Inflammatory macrophage treated with lipopolysaccharide for 1 hour (primary cell): ENCODE data around the gene IFFO2.

Experiments used
- DNase-seq, 2 donors: peaks; one replicate each; pipeline ENCODE4 v3.0.0-alpha.2; 2020 to 2022

IFFO2 gene

DNA sequence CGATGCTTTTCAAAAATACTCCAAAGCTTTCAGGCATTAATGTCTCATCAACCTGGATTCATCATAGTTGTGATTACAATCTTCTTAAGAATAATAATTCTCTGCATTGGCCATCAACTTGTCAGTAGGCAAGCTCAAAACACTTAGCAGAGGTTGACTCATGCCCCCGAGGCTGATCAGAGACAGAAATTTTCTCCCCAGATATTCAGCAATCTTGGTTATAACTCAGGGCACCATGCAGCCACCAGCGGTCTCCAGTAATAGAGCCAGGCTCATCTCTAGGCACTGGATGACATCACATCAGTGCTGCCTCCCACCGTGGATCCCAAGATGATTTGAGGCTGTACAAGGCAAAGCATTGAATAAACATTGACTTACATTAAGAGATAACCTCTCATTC, 14.3 kb upstream of the IFFO2 start:
- no peak for DNase-seq

- no peak for DNase-seq
Measured at GRCh38 chr1:18970358-18970757, 13.9 kb upstream of the IFFO2 start.

DNA sequence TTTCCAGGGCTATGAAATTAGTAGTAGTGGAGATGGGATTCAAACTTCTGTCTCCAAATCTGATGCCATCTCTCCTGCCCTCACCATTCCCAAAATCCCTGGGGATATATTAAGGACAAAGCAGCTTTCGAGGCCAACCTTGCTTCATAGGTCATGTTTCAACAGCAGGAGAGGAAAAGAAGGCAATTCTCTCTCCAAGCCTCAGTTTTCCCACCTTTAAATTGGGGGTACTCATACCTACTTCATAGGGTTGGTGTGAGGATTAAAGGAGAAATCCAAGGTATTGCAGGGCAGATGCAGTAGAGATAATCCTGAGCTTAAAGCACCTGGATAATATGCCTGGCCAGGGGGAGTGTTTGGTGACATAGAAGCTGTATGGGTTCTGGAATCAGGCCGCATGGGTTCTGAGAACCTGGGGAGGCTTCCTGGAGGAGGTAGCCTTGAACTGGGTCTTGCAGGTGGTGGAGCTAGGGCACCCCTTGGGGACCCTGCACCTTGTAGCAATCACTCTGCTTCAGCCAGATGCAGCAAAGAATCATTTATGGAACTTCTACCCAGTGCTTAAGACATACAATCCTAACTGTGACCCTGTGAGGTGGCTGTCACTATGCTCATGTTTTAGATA, 10.7 kb upstream of the IFFO2 start:
- DNase-seq: no peak

DNA sequence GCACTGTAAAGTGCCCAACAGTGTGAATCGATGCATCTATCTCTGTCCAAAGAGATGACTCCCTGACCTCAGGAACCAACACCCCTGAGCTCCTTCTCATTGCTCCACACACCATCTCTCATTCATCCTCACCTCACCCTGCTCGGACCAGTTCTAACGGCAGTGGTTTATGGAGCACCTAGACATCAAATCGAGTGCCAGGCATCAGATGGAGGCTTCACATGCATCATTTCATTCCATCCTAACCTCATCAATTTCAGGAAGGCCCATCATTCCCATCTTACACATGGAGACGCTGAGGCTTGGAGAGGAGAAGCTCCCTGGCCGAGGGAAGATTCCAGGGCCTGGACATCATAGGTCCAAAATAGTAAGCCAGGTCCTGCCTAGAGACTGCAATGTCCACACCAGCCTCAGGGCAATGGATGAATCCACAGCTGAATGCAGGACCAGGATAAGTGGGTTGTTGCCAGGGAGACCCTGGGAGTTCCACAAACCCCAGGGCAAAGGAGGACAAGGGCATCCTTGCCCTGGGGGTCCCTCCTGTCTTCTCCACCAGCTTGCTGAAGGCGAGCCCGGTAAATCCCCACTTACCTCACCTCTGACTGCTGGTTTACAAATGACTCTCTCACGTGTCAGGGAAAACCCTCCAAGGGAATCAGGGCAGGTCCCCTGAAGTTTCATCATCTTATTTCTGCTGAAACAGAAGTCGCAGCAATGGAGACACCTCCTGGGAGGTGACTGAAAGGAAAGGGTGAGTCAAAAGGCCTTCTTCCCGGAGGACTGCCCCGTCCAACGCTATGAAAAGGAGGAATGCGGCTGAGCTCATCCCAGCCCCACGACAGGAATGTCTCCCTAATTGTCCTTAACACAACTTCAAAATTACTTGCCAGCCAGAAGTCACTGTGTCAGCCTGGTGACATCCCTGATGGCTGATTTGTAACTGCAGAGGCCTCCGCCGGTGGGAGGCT, 9.0 kb upstream of the IFFO2 start:
- DNase-seq: peak; percentile 32 to 61

DNA sequence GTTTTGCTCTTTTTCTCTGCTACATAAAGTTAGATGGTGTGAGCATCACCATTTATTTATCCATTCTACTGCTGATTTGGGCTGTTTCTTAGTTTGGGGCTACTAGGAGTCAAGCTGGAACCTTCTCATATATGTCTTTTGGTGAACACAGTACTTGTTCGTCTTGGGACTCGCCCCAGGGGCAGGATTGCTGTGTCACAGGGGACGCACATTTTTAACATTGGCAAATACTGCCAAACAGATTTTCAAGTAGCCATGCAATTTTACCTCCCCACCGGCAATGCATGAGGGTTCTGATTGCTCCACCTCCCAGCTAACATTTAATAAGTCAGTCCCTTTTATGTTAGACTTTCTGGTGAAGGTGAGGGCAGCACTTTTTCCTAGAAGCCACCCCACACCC, 7.5 kb upstream of the IFFO2 start:
- no peak for DNase-seq

GRCh38 chr1:18962855-18963737, 6.6 kb upstream of the IFFO2 start:
- DNase-seq: no peak

DNA sequence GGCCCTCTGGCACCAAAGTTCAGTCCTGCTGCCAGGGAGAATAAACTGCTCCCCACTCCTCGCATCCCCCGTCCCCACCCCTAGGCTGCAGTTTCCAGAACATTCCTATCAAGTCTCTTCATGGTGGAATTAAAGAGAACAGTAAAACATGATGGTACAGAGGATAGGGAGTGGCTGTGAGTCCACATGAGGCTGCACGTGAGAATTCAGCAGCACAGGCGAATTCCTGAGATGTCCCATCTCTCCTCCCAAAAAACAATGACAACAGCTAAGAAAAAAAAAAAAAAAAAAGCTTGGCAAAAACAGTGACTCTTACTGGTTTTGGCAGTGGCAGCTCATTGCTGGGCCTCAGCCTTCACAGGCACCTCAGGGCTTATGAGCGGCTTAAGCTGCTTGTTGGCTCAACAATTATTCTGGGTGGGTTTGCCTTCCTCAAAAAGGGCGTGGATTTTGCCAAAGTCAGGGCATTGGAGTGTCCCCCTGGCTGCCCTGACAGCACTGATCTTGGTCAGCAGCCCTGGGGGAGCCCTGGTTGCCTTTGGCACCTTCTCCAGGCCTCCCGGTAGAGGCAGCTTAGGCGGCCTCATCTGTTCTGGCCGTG, 5.7 kb upstream of the IFFO2 start:
- DNase-seq: no peak

GRCh38 chr1:18960821-18961220, 4.3 kb upstream of the IFFO2 start:
- peak; percentile 53 to 62 for DNase-seq

- no peak for DNase-seq
Measured at GRCh38 chr1:18960409-18960808, 3.9 kb upstream of the IFFO2 start.

DNA sequence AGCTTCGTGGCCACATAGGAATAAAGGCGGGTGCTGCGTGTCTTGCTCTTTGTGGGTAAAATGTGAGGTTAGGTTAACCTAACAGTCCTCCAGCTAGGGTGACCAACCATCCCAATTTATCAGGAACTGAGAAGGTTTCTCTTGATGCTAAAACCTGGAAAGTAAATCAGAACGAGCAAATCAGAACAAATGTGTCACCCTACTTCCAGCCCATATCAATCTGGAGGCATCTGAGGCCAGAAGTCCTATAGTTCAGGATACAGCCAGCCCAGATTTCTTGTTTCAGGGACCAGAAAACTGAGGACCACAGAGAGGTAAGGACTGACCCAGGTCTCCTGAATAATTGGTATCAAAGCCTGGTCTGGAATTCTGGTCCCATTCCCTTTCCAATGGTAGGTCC, 3.1 kb upstream of the IFFO2 start:
- no peak for DNase-seq

DNA sequence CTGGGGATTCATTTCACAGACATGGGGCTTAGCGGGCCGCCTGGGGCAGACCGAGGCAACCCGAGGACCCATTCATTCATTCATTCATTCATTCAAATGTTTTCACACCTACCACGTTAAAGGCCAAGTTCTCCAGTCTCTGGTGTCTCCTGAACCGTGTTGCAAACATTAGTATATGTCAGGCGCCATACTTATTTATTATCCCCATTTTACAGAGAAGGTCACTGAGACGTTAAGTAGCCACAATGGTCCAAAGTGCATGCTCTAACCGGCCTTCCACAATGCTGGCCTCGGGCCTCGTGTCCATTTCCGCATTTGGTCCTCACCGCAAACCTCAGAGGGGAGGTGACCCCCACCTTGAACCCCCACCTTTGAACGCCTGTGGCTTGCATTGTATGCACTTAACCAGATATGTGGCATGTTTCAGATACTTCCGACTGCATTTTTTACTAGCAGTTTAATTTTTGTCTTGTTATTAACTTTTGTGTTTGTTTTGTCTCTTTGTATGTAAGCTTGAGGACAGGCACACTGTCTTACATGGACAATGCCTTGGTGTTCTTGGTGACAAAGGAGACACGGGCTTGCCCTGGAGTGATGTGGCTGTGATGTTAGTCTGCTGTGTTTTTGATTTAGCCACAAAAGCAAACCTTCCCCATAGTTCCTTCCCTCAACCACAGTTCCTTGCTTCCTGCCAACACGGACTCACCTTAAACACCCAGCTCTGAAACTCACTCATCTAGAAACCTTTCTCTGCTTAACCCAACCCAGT, 1.2 kb upstream of the IFFO2 start:
- no peak for DNase-seq

DNA sequence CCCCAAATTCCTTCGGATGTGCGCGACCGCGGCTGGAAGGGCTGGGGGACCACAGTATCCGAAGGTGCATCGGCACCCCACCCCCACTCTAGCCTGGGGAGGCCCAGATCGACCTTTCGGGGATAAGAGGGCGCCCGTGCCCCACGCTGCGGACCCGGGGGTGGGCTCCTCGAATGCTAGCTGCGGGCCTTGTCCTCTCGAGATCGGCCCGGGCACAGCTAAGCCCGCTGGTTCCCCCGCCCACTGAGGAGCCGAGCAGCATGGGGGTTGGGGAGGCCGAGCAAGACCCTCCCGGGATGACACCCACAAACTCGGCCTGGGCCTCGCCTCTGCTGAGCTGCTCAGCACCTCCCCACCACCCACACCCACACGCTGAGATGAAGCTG, 653 bp upstream of the IFFO2 start:
- no peak for DNase-seq

- no peak for DNase-seq
Measured at GRCh38 chr1:18955441-18956192, 859 bp downstream of the IFFO2 start.

DNA sequence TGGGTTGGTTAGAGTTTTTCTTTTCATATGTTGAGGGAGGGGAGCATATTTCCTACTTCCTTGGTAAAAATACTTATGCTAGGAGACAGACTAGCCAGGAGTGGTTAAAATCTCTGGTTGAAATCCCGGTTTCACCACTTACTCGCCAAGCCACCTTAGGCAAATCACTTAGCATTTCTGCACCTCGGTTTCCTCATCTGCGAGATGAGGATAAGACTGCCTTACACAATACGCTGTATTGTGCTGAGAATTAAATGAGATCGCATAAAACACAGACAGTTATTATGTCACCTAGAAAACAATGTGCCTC, 1.4 kb downstream of the IFFO2 start:
- peak; percentile 12 to 40 for DNase-seq

GRCh38 chr1:18954270-18955071, 2.0 kb downstream of the IFFO2 start:
- no peak for DNase-seq

GRCh38 chr1:18953731-18954231, 2.7 kb downstream of the IFFO2 start:
- DNase-seq: no peak

- DNase-seq: peak; percentile 79 to 84
Measured at GRCh38 chr1:18951818-18952391, 4.6 kb downstream of the IFFO2 start.

DNA sequence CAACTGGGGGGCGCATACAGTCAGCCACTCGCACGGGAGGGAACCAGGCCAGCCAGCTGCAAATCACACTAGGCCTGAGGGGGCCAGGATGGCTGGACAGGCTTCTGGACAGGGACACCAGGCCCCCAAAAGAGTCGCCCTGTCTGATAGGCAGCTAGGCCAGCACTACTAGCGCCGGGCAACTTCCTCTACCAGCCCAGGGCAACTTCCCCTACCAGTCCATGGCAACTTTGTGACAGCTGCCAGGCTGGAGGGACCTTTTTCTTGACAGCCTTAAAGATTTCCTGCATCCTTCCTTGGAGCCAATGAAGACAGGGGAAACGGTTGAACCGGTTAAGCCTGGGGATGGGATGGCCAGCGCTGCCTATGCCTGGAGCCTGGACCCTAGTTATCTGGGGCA, 5.1 kb downstream of the IFFO2 start:
- peak; percentile 52 to 64 for DNase-seq

DNA sequence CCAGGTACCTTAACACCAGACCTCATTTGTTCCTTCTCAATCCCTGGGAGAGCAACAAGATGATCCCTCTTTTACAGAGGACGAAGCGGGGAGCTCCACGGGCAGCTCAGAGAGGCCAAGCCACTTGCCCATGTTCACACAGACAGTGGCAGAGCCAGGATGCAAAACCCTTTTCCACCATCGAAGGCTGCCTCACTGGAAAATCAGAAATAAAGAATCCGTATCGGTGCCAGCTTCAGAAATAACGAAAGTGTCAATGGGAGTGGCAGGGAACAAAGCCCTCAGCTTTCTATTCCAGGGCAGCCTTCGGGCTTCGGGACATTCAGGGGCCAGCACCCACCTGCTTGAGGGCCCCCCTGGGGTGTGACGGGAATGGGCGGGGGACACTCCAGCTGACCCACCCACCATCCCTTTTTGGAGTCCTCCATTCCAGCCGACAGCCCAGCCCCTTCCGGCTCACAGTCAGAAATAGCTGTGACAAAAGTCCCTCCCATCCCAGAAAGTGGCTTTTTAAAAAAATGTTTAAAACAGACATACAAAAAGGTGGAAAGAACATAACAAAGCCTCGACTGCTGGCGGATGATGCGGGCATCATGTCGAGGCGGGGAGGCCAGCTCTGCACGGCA, 6.0 kb downstream of the IFFO2 start:
- DNase-seq: peak; percentile 22 to 38
